H1 (cell line): ENCODE results near the gene MED10. TPM values are rescaled to one million over a fixed set of nuclear protein-coding genes. Genes with fewer than 3 reads are reported as not detected.

Experiments used
- CTCF ChIA-PET: fragments of 300-600 bp; sonication (Branson Sonifier 250); formaldehyde crosslinking; loops from one replicate; lab custom pipeline; 2021; ENCODE audit not compliant: partially characterized antibody; lab: Charles Lee
- POLR2A ChIA-PET: fragments of 300-600 bp; sonication (Branson Sonifier 250); formaldehyde crosslinking; loops from one replicate; lab custom pipeline; 2021; ENCODE audit warnings: inconsistent platforms; ENCODE audit not compliant: partially characterized antibody; lab: Charles Lee
- DNase-seq, 2 experiments: peaks; one replicate each; pipeline versions ENCODE4 v3.0.0 to v3.0.0-alpha.2; 2010 to 2022; ENCODE audit warnings: low spot score in 2 of 2, low read depth in 1 of 2, mixed read lengths in 1 of 2
- FAIRE-seq: peaks from 2 replicates; lab custom pipeline; 2011; peaks lifted over from hg19 to GRCh38; lab: Jason Lieb, UNC
- H2AFZ ChIP-seq: 2 replicates; pipeline ENCODE4 v1.8.1; 2012; ENCODE audit warnings: low read length, inconsistent platforms
- H2AK5ac ChIP-seq: 2 replicates; pipeline ENCODE4 v1.6.1; 2013; ENCODE audit warnings: low read depth, low read length
- H2BK120ac ChIP-seq: replicated peaks from 2 replicates; pipeline ENCODE3; 2013; ENCODE audit warnings: low read depth, low read length, inconsistent platforms
- H2BK12ac ChIP-seq: 2 replicates; pipeline ENCODE4 v1.6.1; 2013; ENCODE audit warnings: low read depth, low read length
- H2BK15ac ChIP-seq: 2 replicates; pipeline ENCODE4 v1.6.1; 2013; ENCODE audit warnings: low read length
- H2BK20ac ChIP-seq: 2 replicates; pipeline ENCODE4 v1.6.1; 2013; ENCODE audit warnings: low read length
- H2BK5ac ChIP-seq: 2 replicates; pipeline ENCODE4 v1.6.1; 2013; ENCODE audit warnings: low read depth, low read length
- H3K14ac ChIP-seq: 2 replicates; pipeline ENCODE4 v1.6.1; 2013; ENCODE audit warnings: inconsistent platforms; ENCODE audit not compliant: insufficient read length
- H3K18ac ChIP-seq: 2 replicates; pipeline ENCODE4 v1.6.1; 2013; ENCODE audit warnings: low read length; ENCODE audit errors: extremely low read depth
- H3K23ac ChIP-seq: 2 replicates; pipeline ENCODE4 v1.6.1; 2013; ENCODE audit warnings: inconsistent platforms; ENCODE audit not compliant: insufficient read length
- H3K23me2 ChIP-seq: 2 replicates; pipeline ENCODE4 v1.6.1; 2013; ENCODE audit warnings: low read depth, low read length
- H3K27ac ChIP-seq: 2 replicates; pipeline ENCODE4 v1.6.1; 2011; ENCODE audit warnings: low read depth, low read length, inconsistent platforms
- H3K27me3 ChIP-seq, 4 experiments: replicated peaks in 1 of 4; 1 replicate in 1 of 4; 2 replicates in 3 of 4; pipeline versions ENCODE4 v1.6.1 to v1.8.1; 2011 to 2013; ENCODE audit warnings: low read length in 3 of 4, mild to moderate bottlenecking in 3 of 4, inconsistent platforms in 2 of 4, mixed read lengths in 2 of 4, moderate library complexity in 1 of 4; ENCODE audit not compliant: control insufficient read depth in 3 of 4, insufficient read depth in 3 of 4; ENCODE audit errors: extremely low read depth in 1 of 4
- H3K36me3 ChIP-seq, 4 experiments: 2 replicates each; pipeline versions ENCODE4 v1.6.1 to v1.8.1; 2011 to 2013; ENCODE audit warnings: mild to moderate bottlenecking in 4 of 4, low read length in 3 of 4, moderate library complexity in 2 of 4, control low read depth in 1 of 4, inconsistent platforms in 1 of 4; ENCODE audit not compliant: insufficient read depth in 4 of 4, control insufficient read depth in 2 of 4
- H3K4ac ChIP-seq: replicated peaks from 2 replicates; pipeline ENCODE3; 2013; ENCODE audit warnings: low read length, low read depth, mixed read lengths, inconsistent platforms; ENCODE audit not compliant: insufficient read length
- H3K4me1 ChIP-seq, 4 experiments: replicated peaks in 1 of 4; 1 replicate in 1 of 4; 2 replicates in 3 of 4; pipeline versions ENCODE4 v1.6.1 to v1.8.1; 2011 to 2013; ENCODE audit warnings: low read length in 3 of 4, inconsistent platforms in 2 of 4, mixed read lengths in 1 of 4; ENCODE audit not compliant: insufficient read depth in 4 of 4, control insufficient read depth in 3 of 4
- H3K4me2 ChIP-seq, 2 experiments: 2 replicates each; pipeline versions ENCODE4 v1.6.1 to v1.8.1; 2011 to 2013; ENCODE audit warnings: low read depth in 2 of 2, low read length in 2 of 2, control low read depth in 1 of 2, inconsistent platforms in 1 of 2, mild to moderate bottlenecking in 1 of 2; ENCODE audit not compliant: insufficient read depth in 1 of 2
- H3K4me3 ChIP-seq, 4 experiments: fragments of 200-600, 300-600 bp in 1 of 4; sonication (generic), shearing (Covaris generic), sonication (Bioruptor Twin) in 1 of 4; 2 replicates each; pipeline versions ENCODE4 v1.5.1 to v1.8.1; 2011 to 2016; ENCODE audit warnings: low read length in 4 of 4, low read depth in 3 of 4, control low read depth in 2 of 4, inconsistent platforms in 2 of 4, mild to moderate bottlenecking in 2 of 4, mixed read lengths in 1 of 4, moderate library complexity in 1 of 4; ENCODE audit not compliant: insufficient read depth in 2 of 4; ENCODE audit errors: extremely low read depth in 1 of 4
- H3K56ac ChIP-seq: replicated peaks from 2 replicates; pipeline ENCODE3; 2013; ENCODE audit warnings: low read depth, mild to moderate bottlenecking, mixed read lengths, low read length, inconsistent platforms; ENCODE audit not compliant: insufficient read length
- H3K79me1 ChIP-seq: 2 replicates; pipeline ENCODE4 v1.6.1; 2013; ENCODE audit warnings: low read depth, low read length, control low read depth
- H3K79me2 ChIP-seq, 2 experiments: 2 replicates each; pipeline versions ENCODE4 v1.6.1 to v1.8.1; 2012 to 2013; ENCODE audit warnings: low read length in 2 of 2, mild to moderate bottlenecking in 2 of 2, inconsistent platforms in 1 of 2; ENCODE audit not compliant: insufficient read depth in 2 of 2, control insufficient read depth in 1 of 2
- H3K9ac ChIP-seq, 4 experiments: replicated peaks in 1 of 4; 1 replicate in 1 of 4; 2 replicates in 3 of 4; pipeline versions ENCODE4 v1.6.1 to v1.8.1; 2011 to 2013; ENCODE audit warnings: low read depth in 3 of 4, low read length in 3 of 4, control low read depth in 2 of 4, mild to moderate bottlenecking in 2 of 4, moderate library complexity in 2 of 4, inconsistent platforms in 1 of 4; ENCODE audit errors: extremely low read depth in 1 of 4
- H3K9me3 ChIP-seq, 2 experiments: 2 replicates each; pipeline versions ENCODE4 v1.6.1 to v1.8.1; 2012 to 2013; ENCODE audit warnings: mild to moderate bottlenecking in 2 of 2, moderate library complexity in 2 of 2, control low read depth in 1 of 2, inconsistent platforms in 1 of 2, low read depth in 1 of 2, low read length in 1 of 2, mixed read lengths in 1 of 2; ENCODE audit not compliant: insufficient read depth in 2 of 2
- H4K20me1 ChIP-seq, 2 experiments: replicated peaks in 1 of 2; 2 replicates each; pipeline versions ENCODE3 to v1.8.1; 2011 to 2013; ENCODE audit warnings: inconsistent platforms in 2 of 2, low read length in 2 of 2, mild to moderate bottlenecking in 1 of 2; ENCODE audit not compliant: insufficient read depth in 2 of 2, control insufficient read depth in 1 of 2
- H4K5ac ChIP-seq: 2 replicates; pipeline ENCODE4 v1.6.1; 2013; ENCODE audit warnings: low read length, low read depth, mixed read lengths, inconsistent platforms; ENCODE audit not compliant: insufficient read length
- H4K8ac ChIP-seq: 2 replicates; pipeline ENCODE4 v1.8.0; 2013; ENCODE audit warnings: mild to moderate bottlenecking, moderate library complexity, low read length, inconsistent platforms; ENCODE audit not compliant: insufficient read depth; ENCODE audit errors: extremely low read depth
- H4K91ac ChIP-seq: replicated peaks from 2 replicates; pipeline ENCODE3; 2013; ENCODE audit warnings: low read length, mixed read lengths, inconsistent platforms; ENCODE audit not compliant: insufficient read length
- BRCA1 ChIP-seq: IDR thresholded peaks from 2 replicates; pipeline ENCODE4 v1.6.1; 2012; ENCODE audit warnings: low read depth, low read length, improper control_type of control experiment
- CBX8 ChIP-seq: fragments of 300-800, 300-1000 bp; sonication (generic); IDR thresholded peaks from 2 replicates; pipeline ENCODE4 v1.7.1; 2016; ENCODE audit warnings: low read depth, low read length, borderline replicate concordance
- CREB1 ChIP-seq: IDR thresholded peaks from 2 replicates; pipeline ENCODE4 v1.6.1; 2012; ENCODE audit warnings: inconsistent platforms
- GTF2F1 ChIP-seq: IDR thresholded peaks from 2 replicates; pipeline ENCODE4 v1.6.1; 2012; ENCODE audit warnings: low read depth, low read length, improper control_type of control experiment, borderline replicate concordance
- HDAC2 ChIP-seq, 2 experiments: fragments of 300-600 bp in 1 of 2; sonication (generic) in 1 of 2; IDR thresholded peaks; 2 replicates each; pipeline ENCODE4 v1.6.1; 2011 to 2012; ENCODE audit warnings: low read depth in 2 of 2, low read length in 2 of 2, mild to moderate bottlenecking in 2 of 2, moderate library complexity in 2 of 2, borderline replicate concordance in 1 of 2, inconsistent platforms in 1 of 2
- HDAC6 ChIP-seq: IDR thresholded peaks from one replicate; pipeline ENCODE4 v1.7.1; 2012; ENCODE audit warnings: low read depth, mild to moderate bottlenecking, inconsistent platforms, low read length, moderate library complexity
- POLR2A ChIP-seq, 2 experiments: IDR thresholded peaks; 1 replicate in 1 of 2; 2 replicates in 1 of 2; pipeline ENCODE4 v1.6.1; 2011; ENCODE audit warnings: low read depth in 2 of 2, low read length in 2 of 2, mild to moderate bottlenecking in 2 of 2; ENCODE audit errors: control extremely low read depth in 1 of 2
- POU5F1 ChIP-seq: IDR thresholded peaks from 2 replicates; pipeline ENCODE4 v1.6.1; 2011; ENCODE audit warnings: low read depth, mild to moderate bottlenecking, low read length, moderate library complexity
- SIN3A ChIP-seq, 2 experiments: IDR thresholded peaks in 1 of 2; conservative IDR thresholded peaks in 1 of 2; 2 replicates each; pipeline ENCODE4 v1.6.1; 2011 to 2012; ENCODE audit warnings: low read length in 2 of 2, improper control_type of control experiment in 1 of 2, low read depth in 1 of 2, mild to moderate bottlenecking in 1 of 2
- SIX5 ChIP-seq: IDR thresholded peaks from 2 replicates; pipeline ENCODE4 v1.6.1; 2011; ENCODE audit warnings: mild to moderate bottlenecking, low read depth, low read length
- ZNF274 ChIP-seq: IDR thresholded peaks from 2 replicates; pipeline ENCODE4 v1.7.0; 2012; ENCODE audit warnings: low read length, borderline replicate concordance; ENCODE audit errors: extremely low read depth
- WGBS, 2 experiments: shearing (Covaris generic) in 1 of 2; methylation state at CpG; one replicate each; pipeline versions ENCODE4 v1.1.6 to v1.1.7; 2013 to 2015; ENCODE audit warnings: low lambda C conversion rate in 2 of 2, mixed read lengths in 2 of 2, inconsistent platforms in 1 of 2, low coverage in 1 of 2, missing lambda C conversion rate in 1 of 2; ENCODE audit not compliant: insufficient replicate concordance in 2 of 2, insufficient coverage in 1 of 2, insufficient read length in 1 of 2; ENCODE audit errors: extremely low coverage in 1 of 2, missing lambda C conversion rate in 1 of 2; 5-methylcytosine and 5-hydroxymethylcytosine counted together
- polyA plus RNA-seq, 7 experiments: library from polyadenylated mRNA; depleted of rRNA in 3 of 7; stranded (reverse) in 5 of 7; unstranded in 2 of 7; fragments of >200 nt in 5 of 7; fragments of 200-250 nt in 2 of 7; gene quantifications; 1 replicate in 5 of 7; 2 replicates in 1 of 7; 4 replicates in 1 of 7; pipeline versions ENCODE4 v1.2.1 to v1.2.3, GENCODE V29; 2011 to 2013; ENCODE audit warnings: missing spikeins in 2 of 7, mixed read lengths in 2 of 7
- total RNA-seq: library from RNA; stranded (reverse); fragmentation: NEBNext Ultra II Directional; extraction: Animal tissue kit (Norgen Biotek cat#: 25700); gene quantifications from 2 replicates; pipeline ENCODE4 v1.2.1, GENCODE V29; 2021
- TF ChIP-seq, protein P1 (sequence below): IDR thresholded peaks from 2 replicates; pipeline ENCODE4 v1.6.1; 2011; ENCODE audit warnings: low read depth, mild to moderate bottlenecking, low read length; ENCODE audit not compliant: insufficient read depth

The MED10 gene
- total and polyA plus RNA-seq, 2 of the 8 experiments (the other 6 are each of a cell fraction or from before 2014, with no cell fraction given): 20.1 to 23.2 TPM

GRCh38 chr5:6417657-6418056, 39.3 kb upstream of the MED10 start:
- no peaks in the 10 kb centered on the region for H3K4me1 ChIP-seq
- H2BK20ac ChIP-seq: no peak overlapping the region
- no peaks in the 10 kb centered on the region; a peak in 1 of 7 replicates for H3K27me3 ChIP-seq
- no peaks in the 10 kb centered on the region for H4K20me1 ChIP-seq
- DNase-seq: no peak
- H3K4me3 ChIP-seq: no peak overlapping the region
- peaks cover 0 to 14% of the 10 kb centered on the region in 2 experiments; a peak in 2 of 4 replicates for H3K9me3 ChIP-seq
- H3K79me2 ChIP-seq: no peaks in the 10 kb centered on the region
- no peak overlapping the region for H2AFZ ChIP-seq
- no peak overlapping the region for H2AK5ac ChIP-seq
- POLR2A ChIA-PET: no interaction called here
- no peak overlapping the region for H3K23ac ChIP-seq
- no peak overlapping the region for H3K9ac ChIP-seq
- no peak overlapping the region for H4K5ac ChIP-seq
- H2BK5ac ChIP-seq: no peak overlapping the region
- no peaks in the 10 kb centered on the region for H3K36me3 ChIP-seq
- H4K91ac ChIP-seq: no peak overlapping the region
- no peak overlapping the region for H3K56ac ChIP-seq
- H3K79me1 ChIP-seq: no peaks in the 10 kb centered on the region
- no peak overlapping the region for H3K4ac ChIP-seq
- H2BK120ac ChIP-seq: no peak overlapping the region
- TF ChIP-seq, protein P1, sequence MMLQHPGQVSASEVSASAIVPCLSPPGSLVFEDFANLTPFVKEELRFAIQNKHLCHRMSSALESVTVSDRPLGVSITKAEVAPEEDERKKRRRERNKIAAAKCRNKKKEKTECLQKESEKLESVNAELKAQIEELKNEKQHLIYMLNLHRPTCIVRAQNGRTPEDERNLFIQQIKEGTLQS: no peak
- TF ChIP-seq POLR2A (IDR thresholded peaks at IDR 0.05; ENCODE audit: control extremely low read depth in 1 of 2, low read depth in 2 of 2, low read length in 2 of 2) (no peak), HDAC2 (IDR thresholded peaks at IDR 0.05; ENCODE audit: borderline replicate concordance in 1 of 2, low read depth in 2 of 2, low read length in 2 of 2) (no peak), ZNF274 (no peak), SIX5 (no peak), CBX8 (no peak), HDAC6 (no peak), POU5F1 (no peak), SIN3A (conservative IDR thresholded peaks at IDR 0.05 in 1 of 2, IDR thresholded peaks at IDR 0.05 in 1 of 2; ENCODE audit: low read depth in 1 of 2, low read length in 2 of 2) (no peak), CREB1 (no peak), GTF2F1 (no peak), BRCA1 (no peak)
- TF ChIP-seq, all 59 proteins: peak for 0
- Histone ChIP-seq H3K23me2 (no peaks in the 10 kb centered on the region), H4K8ac (no peak overlapping the region), H3K27ac (no peak overlapping the region), H3K14ac (no peak overlapping the region), H3K18ac (no peak overlapping the region), H2BK12ac (no peak overlapping the region), H2BK15ac (no peak overlapping the region), H3K4me2 (no peak overlapping the region)
- FAIRE-seq: no peak
- CTCF ChIA-PET: no interaction called here
- 90% methylated on average over 10 of the region's 10 CpGs; no CpG with 5 or more reads in 1 of the 2 experiments for WGBS, 2 experiments
